GM21786 (cell line): ENCODE results near the gene PHF8.

Experiments
- ATAC-seq: cut with Tn5 transposase; IDR thresholded peaks from one replicate; pipeline ENCODE4 v1.9.1; 2021; ENCODE audit not compliant: unreplicated experiment

Gene PHF8

GRCh38 chrX:54024350-54024749 lies 19.9 kb downstream of the PHF8 start:
- no peak for ATAC-seq

- ATAC-seq = no peak
These were observed 31.3 kb downstream of the PHF8 start for GRCh38 chrX:54012830-54013500.

- ATAC-seq = no peak
These were observed 36.6 kb downstream of the PHF8 start for GRCh38 chrX:54007682-54008081.

DNA sequence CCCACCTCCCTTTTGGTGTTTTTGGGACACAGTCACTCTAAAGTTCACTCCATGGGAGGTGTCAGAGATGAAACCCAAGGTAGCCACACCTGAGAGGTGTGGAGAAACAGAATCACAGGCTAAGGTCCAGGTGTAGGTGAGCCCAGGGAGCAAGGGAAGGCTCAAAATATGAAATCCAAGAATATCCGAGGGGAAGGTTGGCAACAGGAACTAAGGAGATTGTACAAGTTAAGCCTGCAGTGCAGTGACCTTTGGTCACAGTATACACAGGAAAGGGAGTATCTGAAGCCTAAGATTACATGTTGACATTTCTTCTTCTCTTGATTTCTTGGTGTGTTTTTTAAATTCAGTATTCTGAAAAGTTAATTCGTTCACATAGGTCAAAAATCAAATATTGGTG lies 46.5 kb downstream of the PHF8 start:
- no peak for ATAC-seq

DNA sequence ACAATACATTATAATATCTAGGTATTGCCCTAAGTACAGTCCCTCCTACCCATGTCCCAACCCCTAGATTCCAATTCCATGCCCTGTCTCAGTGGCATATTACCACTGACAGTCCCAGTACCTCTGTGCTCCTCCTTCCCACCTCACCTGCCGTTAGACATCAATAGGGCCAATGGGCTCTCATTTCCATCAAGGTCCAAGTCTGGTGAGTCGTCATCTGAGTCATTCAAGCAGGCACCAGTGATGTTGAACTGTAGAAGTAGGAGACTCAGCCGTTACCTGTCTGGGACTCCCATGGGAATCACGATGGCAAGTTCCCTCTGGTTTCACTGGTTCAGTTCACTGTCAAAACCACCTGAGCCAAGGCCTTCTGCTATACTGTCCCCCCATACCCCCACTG lies 51.7 kb downstream of the PHF8 start:
- ATAC-seq = no peak

GRCh38 chrX:53990171-53990570 lies 54.1 kb downstream of the PHF8 start:
- ATAC-seq = no peak

DNA sequence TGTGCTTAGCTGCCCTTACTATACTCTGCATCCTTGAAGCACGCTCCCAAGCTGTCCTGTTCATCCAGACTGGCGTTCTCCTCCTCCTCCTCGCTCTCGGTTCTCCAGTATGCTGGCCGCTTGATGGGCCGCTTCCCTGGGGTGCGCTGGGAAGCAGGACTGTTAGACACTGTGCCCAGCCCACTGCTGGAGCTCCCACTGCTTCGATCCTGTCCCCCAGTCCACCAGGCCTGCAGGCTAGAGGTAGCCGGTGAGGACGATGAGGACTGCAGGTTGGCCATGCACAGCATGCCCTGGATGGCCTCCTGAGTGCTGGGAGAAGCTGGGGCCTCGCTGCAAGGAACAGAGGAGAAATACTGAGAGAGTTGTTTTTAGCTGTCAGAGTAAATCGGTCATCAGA lies 59.4 kb downstream of the PHF8 start:
- no peak for ATAC-seq

DNA sequence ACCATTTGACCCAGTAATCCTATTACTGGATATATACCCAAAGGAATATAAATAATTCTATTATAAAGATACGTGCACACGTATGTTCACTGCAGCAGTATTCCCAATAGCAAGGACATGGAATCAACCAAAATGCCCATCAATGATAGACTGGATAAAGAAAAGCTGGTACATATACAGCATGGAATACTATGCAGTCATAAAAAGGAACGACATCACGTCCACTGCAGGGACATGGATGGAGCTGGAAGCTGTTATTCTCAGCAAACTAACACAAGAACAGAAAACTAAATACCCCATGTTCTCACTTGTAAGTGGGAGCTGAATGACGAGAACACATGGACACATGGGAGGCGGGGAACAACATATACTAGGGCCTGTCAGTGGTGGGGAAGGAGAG lies 69.7 kb downstream of the PHF8 start:
- ATAC-seq = no peak

GRCh38 chrX:53969540-53969939 lies 74.7 kb downstream of the PHF8 start:
- no peak for ATAC-seq

- no peak for ATAC-seq
These were observed 94.0 kb downstream of the PHF8 start for GRCh38 chrX:53950130-53950733.

DNA sequence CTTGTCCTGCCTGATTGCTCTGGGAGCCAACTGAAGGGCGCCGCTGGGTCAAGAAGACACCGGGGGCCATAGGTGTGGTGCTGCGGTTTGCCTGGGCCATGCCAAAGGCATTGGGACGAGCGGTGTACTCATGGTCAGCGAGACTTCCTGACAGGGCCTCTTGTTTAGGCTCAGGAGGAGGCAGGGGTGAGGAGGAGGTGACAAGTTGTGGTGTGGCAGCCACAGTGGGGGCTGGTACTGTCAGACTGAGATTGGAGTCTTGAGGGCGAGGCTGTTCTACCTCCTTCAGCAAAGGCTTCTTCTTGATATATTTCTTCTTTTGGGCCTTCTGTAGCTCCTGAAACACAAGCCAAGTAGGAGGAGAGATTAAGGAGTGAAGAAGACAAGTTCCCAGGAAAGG lies 104.1 kb downstream of the PHF8 start:
- no peak for ATAC-seq

DNA sequence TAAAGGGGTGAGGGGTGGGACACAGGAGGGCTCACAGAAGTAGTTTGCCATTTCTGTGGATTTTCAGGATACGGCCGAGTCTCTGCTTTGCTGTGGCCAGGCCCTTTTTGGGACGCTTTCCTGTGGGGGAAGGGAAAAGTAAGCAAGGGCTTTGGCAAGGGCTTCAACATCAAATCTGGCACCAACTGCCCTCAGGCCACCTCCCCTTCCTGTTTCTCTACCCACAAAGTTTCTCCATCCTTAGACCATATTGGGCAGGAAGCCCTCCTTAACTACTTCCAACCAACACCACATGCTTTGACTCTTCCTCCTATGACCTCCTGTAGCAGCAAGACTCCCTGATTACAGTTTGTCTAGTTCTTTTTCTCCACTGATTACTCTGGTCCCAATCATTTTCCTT lies 105.1 kb downstream of the PHF8 start:
- no peak for ATAC-seq

DNA sequence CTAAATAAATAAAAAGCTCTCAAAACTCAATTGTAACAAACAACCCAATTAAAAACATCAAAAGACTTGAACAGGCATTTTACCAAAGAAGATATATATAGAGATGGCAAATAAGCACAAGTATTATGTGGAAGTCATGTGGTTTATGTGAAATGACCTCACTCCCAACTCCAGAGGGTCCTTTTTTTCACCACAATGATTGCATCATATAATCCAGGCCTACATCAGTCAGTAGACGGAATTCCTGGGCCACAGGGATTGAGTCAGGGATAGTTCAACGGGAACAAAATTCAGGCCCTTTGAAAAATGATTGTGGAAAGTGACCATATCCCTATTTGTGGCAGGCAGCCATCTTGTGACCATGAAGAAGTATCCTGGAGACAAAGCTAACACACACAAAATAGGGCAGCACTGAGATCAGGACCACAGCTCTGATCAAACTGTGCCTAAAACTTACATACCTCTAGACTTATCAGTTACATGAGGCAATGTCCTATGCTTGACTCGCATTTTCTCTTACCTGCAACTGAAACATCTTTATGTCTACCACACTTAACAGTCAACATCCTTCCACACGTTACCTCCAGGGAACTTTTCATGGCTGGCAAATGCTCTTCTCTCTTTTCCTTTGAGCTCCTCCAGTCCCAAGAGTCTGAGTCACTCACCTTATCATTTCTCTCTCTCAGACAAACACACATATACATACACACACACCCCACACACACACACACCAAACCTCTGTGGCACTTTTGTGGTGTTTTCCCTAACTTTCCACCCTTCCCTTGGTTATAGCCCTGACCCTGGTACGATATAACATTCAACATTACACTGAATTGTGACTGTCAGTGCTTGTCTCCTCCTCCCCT lies 113.5 kb downstream of the PHF8 start:
- no peak for ATAC-seq

GRCh38 chrX:53926030-53926429 lies 118.2 kb downstream of the PHF8 start:
- ATAC-seq = no peak

GRCh38 chrX:53918702-53919101 lies 125.6 kb downstream of the PHF8 start:
- ATAC-seq = no peak

DNA sequence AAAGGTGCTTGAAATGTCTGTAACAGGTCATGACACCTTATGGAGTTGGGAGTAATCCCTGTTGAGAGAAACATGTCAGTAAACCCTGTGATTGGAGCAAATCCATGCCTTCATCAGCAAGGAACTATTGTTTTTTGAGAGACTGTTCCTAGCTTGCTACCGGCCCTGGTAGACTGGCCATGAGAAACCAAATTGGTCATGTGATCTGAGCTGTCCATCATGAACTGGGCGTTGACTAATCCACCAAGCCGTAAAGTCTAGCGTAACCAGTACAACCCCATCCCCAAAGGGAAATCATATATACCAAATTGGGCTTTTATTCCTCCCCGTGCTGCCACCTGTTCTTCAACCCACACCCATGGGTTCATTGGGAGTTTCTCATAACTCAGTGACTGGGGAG lies 143.7 kb downstream of the PHF8 start:
- no peak for ATAC-seq

DNA sequence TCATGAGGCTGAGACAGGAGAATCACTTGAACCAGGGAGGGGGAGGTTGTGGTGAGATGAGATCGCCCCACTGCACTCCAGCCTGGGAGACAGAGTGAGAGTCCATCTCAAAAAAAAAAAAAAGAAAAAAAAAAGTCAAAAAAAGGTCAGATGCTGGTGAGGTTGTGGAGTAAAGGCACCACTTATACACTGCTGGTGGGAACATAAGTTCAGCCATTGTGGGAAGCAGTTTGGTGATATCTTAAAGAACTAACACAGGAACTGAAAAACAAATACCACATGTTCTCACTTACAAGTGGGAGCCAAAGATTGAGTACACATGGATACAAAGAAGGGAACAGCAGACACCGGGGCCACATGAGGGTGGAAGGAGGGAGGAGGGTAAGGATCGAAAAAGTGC lies 149.0 kb downstream of the PHF8 start:
- no peak for ATAC-seq
